Middle frontal gyrus (tissue), 1 donor: ENCODE results near the gene ZFAND3.
"Not testable (repeated sequence)": the region's sequence is repeated elsewhere in the genome, so short reads cannot be mapped to it uniquely, and the experiment has no call there.

Source experiments
- DNase-seq: peaks from one replicate; pipeline ENCODE4 v3.0.0-alpha.2; 2015; ENCODE audit warnings: low spot score; ENCODE audit errors: extremely low spot score

ZFAND3 gene

DNA sequence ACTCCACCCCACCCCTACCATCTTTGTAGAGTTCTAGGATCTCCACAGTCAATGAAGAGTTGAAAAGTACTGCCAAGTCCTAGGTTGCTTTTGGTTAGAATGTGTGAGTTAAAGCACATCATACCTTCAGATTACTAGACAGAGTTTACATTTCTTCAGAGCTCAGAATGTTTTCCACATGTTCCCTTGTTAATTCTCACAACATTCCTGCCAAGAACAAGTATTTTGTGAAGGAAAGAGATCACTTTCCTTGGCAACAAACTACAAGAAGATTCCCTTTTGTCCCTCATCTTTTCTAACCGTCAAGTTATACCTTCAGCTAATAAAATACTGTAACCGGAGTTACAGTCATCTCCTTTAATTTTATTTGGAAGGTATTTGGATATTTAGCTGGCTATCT, 266.8 kb downstream of the ZFAND3 start:
- DNase-seq = no peak

GRCh38 chr6:38088010-38088409, 268.5 kb downstream of the ZFAND3 start:
- DNase-seq = no peak

DNA sequence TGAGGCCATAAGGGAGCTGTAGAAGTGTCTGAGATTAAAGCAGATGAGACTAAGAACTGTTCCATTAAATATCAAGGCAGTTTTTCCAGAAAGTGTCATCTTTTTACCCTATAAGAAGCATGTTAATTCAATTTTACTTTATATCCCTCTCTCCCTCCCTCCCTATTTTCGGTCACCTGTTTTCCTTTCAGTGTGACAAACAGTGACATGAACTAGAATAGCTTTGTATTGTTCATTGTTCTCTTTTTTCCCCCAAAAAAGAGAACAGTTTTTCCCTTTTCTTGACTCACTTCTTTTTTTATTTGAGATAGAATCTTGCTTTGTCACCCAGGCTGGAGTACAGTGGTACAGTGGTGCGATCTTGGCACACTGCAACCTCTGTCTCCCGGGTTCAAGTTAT, 269.3 kb downstream of the ZFAND3 start:
- DNase-seq = no peak

- no peak for DNase-seq
Measured at GRCh38 chr6:38091613-38092012, 272.1 kb downstream of the ZFAND3 start.

DNA sequence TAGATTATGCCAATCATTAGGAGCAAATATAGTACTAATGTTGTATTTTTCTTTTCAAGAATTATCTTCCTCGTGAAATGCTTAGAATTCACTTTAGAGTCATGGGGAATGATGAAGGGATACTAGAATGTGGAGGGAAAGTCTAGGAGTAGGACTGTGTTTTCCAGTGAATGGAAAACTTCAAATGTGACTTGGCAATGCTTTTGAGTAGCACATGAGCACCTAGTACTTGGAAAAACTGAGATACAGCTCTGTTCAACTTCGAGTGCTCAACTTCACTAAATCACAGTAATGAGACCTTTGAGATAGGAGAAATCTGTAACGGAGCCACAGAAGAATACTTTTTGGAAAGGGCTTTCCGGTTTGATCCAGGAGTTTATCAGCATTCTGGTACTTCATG, 272.9 kb downstream of the ZFAND3 start:
- no peak for DNase-seq

DNA sequence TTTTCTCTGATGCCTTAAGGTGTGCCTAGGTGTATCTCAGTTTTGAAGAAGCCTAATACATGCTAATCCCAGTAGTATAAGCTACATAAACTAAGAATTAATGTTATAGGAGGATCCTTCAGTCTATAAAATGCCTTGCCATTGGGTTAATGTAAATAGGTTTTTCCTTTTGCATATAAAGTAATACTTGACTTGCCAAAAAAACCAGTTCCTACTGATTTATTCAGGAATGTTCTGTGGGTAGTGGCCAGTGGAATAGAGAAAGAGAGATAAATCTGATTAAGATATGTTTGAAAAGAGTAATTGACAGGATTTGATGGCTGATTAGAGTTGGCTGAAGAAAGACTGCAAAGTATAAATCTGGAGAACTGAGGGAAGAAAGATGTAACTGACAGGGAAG, 273.4 kb downstream of the ZFAND3 start:
- no peak for DNase-seq

DNA sequence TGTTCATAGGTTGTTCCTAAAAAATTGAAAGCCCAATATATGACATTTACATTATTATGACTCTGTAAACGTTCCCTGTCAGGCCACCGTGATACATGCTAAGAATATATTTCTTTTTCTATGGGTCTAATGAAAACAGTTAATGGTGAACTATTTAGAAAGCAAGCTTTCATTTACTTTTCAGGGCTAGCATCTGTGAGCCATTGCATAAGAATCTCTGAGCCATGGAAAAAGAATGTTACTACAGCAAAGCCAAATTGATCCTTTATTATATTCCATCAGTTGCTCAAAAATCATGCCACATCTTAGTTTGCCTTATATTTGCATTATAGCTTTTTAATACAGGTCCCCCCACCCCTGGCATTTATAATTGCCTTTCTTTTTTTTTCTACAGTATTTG, 275.5 kb downstream of the ZFAND3 start:
- no peak for DNase-seq

- no peak for DNase-seq
Measured at GRCh38 chr6:38099221-38099620, 279.7 kb downstream of the ZFAND3 start.

DNA sequence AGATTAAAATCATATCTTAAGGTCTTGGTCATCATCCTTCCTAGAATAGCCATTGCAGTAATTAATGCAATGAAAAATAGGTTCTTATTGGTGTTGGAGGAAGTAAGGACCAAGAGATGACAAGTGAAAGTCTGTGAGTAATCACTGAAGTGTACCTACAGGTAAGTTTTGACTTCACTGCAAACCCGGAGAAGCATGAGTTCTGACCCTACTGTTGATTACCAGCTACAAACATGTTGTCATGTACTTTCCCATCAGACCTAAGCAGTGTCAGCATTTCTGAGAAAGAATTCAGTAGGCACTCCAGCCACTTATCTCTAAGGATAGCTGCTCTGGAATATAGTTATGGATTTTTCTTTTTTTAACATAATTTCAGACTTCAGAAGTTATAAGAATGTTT, 280.9 kb downstream of the ZFAND3 start:
- DNase-seq = no peak

DNA sequence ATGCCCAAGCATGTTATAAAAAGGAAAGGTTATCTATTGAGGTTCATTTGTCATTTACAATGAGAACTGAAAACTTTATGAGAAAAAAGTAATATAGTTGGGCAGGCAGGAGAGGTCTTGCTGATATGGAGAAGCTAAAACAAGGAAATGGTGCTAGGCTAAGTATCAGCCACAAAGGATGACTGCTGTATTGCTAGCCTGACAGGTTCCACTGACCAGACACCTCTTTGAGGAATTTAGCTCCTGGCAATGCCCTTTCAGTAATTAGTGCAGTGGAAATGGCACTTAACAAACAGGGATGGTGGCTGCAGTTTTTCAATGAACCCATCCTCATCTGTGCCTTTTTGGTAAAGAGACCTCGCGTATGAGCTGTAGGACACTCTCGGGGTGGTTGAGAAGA, 284.4 kb downstream of the ZFAND3 start:
- no peak for DNase-seq

- no peak for DNase-seq
Measured at GRCh38 chr6:38105066-38105465, 285.5 kb downstream of the ZFAND3 start.

GRCh38 chr6:38107073-38107472, 287.5 kb downstream of the ZFAND3 start:
- no peak for DNase-seq

DNA sequence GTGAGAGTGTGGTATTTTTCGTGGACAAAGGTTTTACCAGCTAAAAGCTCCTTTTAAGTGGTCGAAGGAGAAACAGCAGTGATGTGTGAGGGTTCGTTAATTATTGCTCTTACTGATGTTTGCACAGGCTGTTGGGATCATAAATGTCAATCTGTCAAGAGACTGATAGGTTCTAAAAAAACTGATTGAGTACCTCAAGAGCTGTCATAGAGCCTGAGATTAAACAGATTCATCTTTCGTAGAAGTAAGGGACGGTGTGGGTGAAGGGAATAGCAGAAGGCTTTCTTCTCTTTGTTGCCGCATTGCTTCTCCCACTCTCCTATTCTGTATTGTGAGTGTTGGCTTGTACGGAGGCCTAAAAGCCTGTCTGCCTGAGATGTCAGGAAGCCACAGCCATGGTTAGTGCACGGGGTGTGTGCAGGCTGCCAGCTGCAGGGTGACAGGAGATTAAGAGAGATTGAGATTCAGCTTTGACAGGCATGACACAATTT, 291.0 kb downstream of the ZFAND3 start:
- DNase-seq = no peak

DNA sequence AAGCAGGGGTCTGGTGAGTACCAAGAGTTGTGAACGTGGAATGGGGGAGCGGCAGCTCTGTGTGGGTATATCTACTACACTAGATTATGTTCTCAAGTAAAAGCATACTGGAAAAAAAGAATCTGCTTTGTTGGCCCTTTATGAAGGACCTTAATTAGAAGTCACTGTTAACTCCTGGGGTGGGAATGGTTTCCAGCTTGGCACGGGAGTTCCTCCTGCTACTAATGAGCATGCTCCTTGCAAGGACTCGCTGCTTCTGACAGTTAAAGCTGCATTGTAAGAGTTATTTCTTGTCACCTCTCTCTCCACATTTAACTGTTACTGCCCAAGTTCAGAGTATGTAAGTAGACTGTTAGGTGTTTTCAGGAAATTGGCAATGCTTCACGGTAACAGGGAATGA, 292.7 kb downstream of the ZFAND3 start:
- no peak for DNase-seq

DNA sequence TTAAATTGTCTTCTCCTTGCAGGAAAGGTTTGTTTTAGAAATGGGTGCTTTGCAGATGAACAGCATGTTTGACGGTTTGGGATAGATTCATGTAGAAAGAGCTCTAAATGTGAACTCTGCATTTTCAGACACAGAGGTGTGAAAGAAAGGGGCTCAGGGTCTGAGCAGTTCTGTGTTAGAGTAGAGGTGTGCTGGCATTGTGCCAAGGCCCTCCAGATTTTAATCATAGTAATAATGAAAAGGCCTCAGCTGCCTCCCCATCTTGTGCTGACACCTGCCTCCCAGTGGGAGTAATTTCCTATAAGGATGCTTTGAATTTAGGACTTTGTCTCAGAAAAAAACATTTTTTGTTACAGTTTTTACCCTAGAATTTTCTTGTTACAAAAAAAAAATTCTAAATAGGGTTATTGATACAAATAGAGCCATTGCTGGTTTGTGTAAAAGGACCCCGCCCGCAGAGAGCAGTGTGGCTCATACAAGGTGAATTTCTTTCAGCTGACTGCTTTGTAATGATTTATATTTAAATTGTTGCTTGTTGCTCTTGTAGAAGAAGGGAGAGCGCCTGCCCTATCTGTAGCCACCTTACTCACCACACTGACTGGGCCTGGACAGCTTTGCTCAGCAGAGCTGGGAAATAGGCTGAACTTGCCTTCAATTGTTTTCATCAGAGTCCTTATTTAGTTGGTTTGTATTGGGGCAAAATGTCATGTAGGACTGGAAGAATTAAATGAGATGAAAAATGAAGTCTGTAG, 294.5 kb downstream of the ZFAND3 start:
- no peak for DNase-seq

DNA sequence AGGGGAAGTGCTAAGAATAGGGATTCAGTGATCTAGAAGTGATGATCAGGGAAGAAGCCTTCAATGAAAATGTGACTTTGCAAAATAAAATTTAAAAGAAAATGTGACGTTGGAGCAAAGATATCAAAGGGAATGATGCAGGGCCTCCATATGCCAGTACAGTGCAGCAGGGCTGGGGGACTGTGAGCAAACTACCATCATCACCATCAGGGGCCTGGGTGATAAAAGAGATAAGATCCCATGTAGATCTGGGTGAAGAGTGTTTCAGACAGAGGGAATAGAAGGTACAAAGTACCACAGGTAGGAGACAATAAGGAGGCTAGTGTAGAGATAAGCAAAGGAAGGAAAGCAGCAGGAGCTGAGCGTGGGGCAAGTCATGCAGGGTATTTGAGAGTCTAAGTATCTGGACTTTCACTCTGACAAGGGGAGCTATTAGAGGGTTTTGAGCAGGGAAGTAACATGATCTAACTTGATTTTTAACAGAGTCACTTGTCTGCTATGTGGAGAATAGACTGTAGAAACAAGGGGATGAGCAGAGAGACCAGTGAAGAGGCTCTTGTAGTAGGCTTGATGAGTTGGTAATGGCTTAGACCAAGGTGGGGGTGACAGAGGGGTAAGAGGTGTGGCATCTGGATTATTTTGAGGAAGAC, 295.6 kb downstream of the ZFAND3 start:
- no peak for DNase-seq

- DNase-seq = no peak
Measured at GRCh38 chr6:38115626-38116008, 296.1 kb downstream of the ZFAND3 start.

- DNase-seq = no peak
Measured at GRCh38 chr6:38116248-38116647, 296.7 kb downstream of the ZFAND3 start.

GRCh38 chr6:38117281-38117680, 297.8 kb downstream of the ZFAND3 start:
- no peak for DNase-seq

- DNase-seq = no peak
Measured at GRCh38 chr6:38118791-38119365, 299.4 kb downstream of the ZFAND3 start.

- DNase-seq = no peak
Measured at GRCh38 chr6:38119516-38119915, 300.0 kb downstream of the ZFAND3 start.

DNA sequence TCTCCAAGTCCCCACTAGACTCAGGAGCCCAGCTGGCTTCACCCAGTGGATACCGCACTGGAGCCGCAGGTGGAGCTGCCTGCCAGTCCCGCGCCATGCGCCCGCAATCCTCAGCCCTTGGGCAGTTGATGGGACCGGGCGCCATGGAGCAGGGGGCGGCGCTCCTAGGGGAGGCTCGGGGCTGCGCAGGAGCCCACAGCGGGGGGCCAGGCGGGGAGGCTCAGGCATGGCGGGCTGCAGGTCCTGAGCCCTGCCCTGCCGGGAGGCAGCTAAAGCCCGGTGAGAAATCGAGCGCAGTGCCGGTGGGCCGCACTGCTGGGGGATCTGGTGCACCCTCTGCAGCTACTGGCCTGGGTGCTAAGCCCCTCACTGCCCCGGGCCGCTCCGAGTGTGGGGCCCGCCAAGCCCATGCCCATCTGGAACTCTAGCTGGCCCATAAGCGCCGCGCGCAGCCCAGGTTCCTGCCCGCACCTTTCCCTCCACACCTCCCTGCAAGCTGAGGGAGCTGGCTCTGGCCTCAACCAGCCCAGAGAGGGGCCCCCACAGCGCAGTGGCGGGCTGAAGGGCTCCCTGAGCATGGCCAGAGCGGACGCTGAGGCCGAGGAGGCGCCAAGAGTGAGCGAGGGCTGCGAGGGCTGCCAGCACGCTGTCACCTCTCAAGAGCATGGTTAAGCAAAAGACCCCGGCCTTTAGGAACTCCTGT, 304.8 kb downstream of the ZFAND3 start:
- DNase-seq = not testable (repeated sequence)
